GM19035 (cell line): Measurements from ENCODE around the gene ADGRA3.

Experiments
- ATAC-seq: cut with Tn5 transposase; IDR thresholded peaks from one replicate; pipeline ENCODE4 v1.9.1; 2021; ENCODE audit not compliant: unreplicated experiment

ADGRA3 gene

DNA sequence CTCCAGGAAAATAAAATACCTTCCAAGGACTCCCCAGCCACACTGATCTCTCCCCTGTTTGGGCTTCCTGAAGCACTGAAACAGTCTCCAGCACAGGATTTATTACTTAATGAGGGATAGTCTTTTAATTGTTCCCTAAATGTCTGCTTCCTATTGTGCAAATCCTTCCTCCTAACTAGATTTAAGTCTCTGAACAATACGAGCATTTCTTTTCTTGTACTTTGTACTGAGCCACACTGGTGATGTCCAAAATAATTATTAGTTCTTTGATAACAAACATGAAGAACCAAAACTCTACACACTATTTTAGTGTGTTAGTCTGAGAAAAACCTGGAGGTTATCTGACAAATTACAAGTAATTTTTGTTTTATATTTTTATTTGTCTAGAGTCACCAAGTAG lies 5.1 kb downstream of the ADGRA3 start:
- no peak for ATAC-seq

DNA sequence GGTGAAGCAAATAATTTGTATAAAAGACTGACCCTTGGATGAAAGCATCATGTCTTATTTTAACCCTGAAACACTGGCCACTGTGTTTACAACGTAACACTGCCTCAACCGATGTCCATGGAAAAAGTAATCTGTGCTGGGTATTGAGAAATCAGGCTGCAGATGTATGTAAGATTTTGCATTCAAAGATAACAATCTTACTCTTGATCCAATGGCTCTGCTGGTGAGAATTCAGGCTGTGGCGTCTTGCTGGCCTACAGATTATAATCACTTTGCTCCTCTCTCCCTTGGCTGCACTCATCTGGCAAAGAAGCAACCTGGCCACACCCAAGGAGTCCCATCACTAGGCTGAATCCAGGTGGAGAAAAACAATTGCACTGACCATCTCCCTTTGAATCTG lies 7.5 kb downstream of the ADGRA3 start:
- ATAC-seq, result no peak

DNA sequence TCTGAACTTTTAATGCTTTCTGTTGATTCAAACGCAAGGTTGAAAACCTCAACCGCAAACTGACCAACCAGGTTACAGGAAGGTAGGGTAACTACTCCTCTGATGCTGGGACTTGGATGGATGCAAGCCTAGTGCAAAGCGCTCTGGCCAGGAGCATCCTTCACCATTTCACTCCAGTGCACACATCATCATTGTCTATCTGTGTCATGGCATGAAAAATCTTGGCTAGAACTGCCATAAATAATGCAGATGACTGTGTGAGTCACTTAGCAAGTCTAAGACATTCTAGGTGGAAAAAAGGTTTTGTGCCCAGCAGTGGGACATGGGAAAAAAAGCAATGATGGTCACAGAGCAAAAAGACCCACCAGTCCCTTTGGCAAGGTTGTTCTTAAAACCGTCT lies 10.9 kb downstream of the ADGRA3 start:
- no peak for ATAC-seq

DNA sequence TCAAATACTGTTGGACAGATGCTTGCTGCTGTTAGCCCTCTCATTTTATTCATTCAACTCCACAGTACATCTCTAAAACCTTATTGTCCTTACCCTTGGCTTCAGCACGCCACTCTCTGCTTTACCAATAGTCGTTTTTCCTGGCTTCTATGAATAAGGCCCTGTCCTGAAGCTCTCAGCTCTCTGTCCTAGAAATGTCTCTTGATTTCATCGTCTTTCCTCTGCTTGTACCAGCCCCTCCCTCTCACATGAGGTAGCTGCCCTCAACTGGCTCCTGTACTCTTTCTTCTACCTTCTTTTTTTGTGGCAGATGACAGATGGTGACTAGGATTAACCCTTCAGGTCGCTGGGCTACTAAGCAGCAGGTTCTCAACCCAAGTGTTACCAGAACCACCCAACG lies 11.4 kb downstream of the ADGRA3 start:
- ATAC-seq, result no peak

DNA sequence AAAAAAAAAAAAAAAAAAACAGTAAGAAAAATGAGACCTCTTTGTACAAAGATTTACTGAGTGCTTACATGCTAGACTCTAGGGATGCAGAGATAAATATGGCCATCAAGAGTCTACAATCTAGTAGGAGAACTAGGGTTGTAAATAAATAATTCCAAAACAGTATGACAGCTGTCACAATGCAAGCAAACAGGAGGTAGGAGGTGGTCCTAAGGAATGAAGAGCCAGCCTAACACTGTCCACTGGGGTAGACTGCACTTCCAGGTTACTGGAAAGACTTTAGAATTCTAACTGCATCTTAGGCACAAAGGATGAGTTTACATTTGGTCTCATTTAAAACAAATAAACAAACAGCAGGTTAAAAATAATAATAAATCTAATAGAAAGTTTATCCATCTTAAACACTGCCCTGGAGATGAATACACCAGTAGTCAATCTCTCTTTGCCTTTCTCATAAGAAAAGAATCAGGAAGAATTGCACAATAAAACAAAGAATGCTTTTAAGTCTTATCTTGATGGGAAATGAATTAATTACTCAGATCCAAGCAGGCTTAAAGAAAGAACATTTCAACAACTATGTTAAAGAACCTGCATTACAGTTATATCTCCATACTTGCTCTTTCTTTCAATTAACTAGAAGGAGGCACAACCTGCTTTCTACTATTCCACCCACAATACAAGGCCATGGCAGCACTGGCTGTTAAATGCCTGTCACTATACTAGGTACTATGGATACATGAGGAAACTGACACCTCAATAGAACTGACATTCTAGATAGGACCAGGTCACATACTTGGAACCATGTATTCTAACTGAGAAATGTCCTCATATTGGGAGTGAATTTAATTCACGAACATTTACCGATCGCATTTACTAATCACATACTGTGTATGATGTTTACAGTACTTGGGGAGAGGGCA lies 12.7 kb downstream of the ADGRA3 start:
- no peak for ATAC-seq

DNA sequence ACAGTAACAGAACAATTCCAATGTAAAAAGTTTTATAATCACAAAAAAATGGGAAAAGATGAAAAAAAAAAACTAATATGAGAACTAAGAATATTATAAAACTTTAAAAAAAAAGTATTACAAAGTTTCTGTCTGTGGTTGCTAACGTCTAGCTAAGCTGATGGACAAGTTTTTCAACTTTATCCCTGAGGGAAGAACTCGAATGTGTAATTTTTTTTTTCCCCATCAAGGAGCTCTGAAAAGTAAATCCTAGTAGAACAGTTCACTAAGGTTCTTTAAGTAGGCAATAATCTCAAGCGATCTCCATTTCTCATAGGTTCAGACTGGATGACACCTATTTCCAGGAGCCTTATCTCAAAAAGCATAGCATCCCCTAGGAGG lies 14.2 kb downstream of the ADGRA3 start:
- ATAC-seq, result no peak

DNA sequence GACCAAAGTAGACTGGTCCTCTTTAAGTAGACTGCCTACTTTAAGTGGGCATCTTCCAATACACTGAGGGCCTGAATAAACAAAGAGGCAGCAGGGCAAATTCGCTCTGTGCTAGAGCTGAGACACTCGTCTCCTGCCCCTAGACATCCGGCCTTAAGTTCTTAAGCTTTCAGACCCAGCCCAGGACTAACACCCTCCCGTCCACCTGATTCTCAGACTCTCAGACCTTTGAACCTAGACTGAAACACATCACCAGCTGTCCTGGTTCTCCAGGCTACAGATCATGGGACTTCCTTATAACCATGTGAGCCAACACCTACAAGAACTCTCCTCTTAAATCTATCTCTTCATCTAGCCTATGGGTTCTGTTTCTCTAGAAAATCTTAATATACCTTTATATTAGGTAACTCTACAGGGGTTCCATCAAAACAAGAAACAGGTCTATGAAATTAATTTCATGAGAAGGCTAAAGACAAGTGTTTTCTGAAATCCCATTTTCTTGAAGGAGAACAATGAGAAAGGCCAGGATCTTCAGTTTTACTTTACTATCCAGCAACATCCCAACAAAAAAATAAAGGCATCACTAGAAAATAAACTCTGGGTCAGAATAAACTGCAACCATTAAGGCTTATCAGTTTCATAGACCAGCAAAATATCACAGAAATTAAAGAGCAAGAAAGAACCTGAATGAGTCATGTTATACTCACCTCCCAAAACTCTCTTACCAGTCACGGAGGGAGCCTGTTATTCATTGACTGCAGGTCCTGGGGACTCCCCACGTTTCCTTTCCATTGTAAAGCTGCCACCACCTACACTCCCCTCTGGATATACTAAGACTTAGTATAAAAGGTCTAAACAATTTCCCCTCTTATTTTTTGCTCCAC lies 14.8 kb downstream of the ADGRA3 start:
- no peak for ATAC-seq

DNA sequence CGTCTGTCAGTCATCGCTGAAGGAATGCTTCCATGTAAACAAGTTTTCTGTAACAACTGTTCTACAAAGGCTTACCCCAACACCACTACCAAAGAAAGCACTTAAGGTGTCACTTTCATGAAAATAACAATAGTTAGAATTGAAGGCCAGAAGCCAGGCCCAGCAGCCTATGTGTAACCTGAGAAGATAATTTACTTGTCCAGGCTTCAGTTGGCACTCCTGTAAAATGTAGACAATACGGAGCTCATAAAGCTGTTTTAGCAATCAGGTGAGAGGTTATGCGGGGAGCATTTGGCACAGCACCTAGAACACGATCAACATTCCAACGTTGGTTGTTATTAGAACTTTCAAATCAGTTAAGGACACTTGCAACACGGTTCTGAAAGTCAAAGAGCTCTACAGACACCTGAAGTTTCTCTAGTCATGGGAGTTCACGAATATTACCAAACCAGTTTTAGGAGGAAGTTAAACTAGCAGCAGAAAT lies 15.7 kb downstream of the ADGRA3 start:
- ATAC-seq, result no peak

DNA sequence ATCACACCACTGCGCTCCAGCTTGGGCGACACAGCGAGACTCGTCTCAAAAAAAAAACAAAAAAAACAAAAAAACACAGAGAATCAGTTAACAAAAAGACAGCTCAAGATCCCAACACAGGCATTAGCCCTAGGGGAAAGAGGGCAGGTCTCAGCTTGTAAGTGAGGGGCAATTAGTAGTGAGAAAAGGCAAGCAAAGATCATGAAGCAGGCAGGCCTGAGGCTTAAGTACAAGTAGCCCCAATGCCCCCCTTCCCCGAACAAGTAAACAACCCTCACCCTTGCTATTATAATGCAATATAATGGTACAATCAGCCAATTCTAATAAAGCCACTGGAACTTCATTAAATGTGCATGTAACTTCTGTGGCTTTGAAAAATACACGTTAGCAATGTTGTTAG lies 17.0 kb downstream of the ADGRA3 start:
- no peak for ATAC-seq

DNA sequence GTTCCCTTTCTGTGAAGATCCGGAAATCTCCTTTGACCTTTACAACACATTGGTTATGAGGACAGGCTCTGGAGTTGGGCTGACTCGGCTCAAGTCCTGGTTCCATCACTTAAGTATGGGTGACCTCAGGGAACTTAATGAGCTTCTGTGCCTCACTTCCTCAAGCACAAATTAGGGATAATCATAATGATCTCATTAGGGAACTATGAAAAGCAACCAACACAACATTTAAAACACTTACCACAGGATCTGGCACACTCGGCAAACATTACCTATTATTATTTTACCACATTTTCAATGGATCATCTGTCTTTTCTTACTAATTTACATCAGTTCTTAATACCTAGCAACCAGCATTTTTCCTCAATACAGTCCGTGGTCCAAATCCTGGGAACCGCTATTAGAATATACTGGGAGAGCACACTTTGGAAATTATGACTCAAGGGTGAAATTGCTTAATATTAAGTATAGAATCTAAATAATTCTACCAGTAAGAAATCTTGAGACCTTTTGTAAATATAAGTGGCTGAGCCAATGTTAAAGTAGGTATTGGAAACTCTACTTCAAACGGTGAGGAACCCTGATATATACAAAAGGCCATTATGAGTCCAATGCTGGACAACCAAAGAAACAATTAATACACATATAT lies 19.6 kb downstream of the ADGRA3 start:
- no peak for ATAC-seq

DNA sequence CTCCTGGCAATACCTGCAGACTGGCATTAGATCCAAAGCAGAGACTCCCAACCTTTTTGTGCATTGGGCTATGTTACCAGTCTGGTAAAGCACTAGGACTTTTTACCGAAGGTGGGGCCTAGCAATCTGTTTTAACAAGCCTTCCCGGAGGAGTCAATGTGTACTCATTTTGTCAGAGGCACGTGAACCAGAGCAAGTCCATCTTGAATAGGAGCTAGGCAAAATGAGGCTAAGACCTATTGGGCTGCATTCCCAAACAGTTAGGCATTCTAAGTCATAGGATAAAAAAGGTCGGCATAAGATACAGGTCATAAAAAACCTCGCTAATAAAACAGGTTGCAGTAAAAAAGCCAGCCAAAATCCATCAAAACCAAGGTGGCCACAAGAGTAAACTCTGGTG lies 22.3 kb downstream of the ADGRA3 start:
- no peak for ATAC-seq

DNA sequence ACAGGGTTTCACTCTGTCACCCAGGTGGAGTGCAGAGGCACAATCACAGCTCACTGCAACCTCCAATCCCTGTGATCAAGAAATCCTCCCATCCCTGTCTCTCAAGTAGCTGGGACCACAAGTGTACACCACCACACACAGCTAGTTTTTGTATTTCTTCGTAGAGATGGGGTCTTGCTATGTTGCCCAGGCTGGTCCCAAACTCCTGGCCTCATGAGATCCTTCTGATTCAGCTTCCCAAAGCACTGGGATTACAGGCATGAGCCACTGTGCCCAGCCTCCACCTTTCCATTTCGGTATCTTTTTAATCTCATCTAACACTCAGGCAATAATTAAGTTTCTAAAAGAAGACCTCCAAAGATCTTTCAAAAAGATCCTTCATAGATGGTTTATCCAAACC lies 22.9 kb downstream of the ADGRA3 start:
- no peak for ATAC-seq

DNA sequence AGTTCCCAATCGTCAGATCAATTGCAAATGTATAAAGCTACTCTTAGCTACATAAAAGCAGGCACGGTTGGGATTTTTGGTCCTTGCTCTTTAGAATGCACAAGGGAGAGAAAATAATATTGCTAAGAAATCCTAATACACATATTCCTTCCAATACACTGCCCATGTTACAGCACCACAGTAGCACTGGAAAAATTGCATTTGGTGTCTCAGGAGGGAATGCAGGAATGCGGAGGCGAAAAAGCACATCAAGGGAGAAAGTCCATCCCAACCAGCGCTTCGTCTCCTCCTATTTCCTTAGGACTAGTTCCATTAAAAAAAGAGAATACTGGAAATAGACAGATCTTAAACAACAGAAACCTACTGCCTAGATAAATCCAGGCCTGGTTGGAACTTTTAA lies 23.9 kb downstream of the ADGRA3 start:
- ATAC-seq, result no peak

DNA sequence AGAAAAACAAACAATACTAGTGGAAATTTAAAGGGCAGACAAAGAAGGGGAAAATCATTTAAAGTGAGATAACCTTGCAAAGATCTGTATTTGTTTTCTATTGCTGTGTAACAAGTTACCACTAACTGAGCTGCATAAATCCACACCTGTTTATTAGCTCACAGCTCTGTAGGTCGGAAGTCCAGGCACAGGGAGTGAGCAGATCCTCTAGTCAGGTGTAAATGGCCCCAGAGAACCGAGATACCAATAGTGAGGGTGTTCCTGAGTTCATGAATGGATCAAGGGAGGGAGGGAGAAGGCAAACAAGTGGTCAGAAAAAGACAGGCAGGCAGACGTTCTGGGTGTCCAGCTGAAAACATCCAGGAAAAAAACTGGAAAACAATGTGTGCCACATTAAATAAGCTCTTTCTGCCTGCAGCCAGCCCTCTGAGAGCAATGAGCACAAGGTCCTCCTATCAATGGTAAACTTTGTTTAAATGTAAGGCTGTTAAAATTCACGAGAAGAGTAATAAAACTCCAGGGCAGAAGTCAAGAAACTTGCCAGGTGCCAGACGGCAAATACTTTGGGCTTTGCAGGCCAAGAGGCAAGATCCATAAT lies 25.0 kb downstream of the ADGRA3 start:
- no peak for ATAC-seq

DNA sequence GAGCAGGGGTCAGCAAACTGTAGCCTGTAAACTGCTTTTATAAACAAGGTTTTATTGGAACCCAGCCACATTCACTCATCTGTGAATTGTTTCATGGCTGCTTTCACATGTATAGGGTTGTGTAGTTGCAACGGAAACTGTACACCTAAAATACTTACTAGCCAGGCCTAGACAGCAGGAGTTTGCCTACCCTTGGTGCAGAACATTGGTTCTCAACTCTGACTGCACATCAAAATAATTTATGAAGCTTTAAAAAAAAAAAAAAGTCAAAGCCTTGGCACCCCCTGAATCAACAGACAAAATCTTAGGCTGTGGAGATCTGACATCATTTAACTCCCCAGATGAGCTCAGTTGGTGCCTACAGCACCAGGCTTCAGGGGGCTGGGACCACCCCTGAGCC lies 27.8 kb downstream of the ADGRA3 start:
- ATAC-seq, result no peak

DNA sequence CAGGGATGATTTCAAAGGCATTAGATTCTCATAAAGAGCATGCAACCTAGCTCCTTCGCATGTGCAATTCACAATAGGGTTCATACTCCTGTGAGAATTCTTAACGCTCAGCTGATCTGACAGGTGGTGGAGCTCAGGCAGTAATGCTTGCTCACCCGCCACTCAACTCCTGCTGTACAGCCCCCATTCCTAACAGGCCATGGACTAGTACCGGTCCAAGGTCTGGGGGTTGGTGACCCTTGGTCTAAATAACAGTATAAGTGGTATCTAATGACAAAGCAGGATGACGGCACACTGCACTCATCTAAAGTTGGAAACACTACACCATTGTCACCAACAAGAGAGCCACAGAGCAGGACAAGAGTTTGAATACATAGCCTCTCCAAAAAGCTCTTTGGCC lies 28.5 kb downstream of the ADGRA3 start:
- ATAC-seq, result no peak

DNA sequence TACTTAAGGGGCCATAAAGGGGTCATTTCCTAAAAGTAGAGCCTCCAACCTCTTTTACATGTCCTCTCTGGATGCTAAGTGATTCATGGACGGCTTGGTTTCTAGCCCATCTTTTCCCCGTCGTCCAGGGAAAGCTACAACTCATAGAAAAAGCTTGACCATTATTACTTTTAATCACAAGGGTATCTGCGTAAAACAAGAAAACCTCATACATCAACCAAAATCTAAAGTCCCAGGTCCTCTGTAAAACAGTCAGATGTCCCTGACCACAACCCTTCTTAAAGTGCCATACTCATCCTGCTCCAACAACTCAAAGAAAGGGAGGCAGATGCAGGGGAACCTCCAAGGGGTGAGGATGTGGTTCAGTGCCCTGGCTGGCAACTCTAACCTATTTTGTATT lies 29.6 kb downstream of the ADGRA3 start:
- ATAC-seq, result no peak

DNA sequence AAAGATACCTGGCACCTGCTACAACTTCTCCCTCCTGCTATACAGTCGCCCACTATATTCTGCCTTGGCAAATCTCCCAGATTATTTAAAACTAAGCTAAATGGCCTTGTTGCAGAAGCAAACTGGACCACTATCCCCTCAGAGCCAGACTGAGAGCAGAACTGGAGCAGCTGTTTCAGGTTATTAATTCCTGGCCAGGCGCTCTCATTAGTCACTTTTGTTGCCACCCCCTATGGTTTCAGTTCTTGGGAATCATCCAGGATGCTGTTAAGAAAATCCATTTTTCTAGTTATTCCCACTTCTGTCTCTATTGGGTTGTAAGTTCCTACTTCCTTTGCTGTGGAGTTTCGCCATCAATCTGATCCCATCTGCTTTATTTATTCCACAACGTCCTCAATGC lies 30.1 kb downstream of the ADGRA3 start:
- ATAC-seq, result no peak

DNA sequence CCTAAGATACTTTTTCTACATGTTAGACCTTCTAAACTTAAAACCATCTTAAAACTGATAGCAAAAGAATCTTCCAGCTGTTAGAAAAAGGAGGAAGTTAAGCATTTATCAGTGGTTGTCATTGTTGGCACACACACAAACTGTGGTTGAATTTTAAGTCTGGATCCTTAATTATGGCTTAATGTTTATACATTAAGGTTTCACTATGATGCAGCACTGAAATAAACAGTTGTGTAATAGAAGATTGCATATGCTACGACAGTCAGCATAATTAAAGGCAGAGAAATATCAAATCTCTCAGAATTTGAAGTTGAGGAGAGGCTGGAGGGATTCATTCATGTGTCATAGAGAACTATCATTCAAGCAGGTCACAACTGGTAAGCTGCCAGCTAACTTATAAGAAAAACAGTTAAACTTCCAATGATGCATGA lies 32.3 kb downstream of the ADGRA3 start:
- no peak for ATAC-seq

DNA sequence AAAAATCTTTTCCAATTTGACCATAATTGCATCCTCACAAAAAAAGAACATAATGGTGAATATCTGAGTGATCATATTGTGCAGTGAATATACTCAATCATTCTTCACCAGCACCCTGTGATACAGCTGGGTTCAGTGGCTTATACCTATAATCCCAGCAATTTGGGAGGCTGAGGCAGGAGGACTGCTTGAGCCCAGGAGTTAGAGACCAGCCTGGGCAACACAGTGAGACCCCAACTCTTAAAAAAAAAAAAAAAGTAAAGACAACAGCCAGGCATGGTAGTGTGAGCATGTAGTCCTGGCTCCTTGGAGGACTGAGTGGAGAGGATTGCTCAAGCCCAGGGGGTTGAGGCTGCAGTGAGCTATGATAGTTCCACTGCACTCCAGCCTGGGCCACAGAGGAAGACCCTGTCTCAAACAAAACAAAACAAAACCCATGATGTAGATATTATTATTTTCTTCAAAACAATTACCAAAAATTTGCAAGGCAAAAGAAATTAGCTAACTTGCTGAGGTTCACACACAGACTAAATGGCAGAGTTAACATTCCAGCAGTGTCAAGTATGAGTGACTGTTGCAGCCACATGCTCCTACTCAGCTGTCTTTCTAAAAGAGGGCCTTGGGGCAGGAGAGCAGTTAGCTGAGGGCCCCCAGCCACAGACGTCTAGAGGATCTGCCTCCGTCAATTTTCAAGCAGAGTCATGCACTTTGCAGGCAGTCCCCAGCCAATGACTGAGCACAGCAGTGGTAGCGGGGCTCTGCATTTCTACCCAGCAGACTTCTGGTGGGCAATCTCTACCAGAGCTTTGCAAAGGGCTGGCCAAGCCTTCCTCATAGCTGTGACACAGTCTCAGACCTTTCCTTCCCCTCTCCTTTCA lies 33.4 kb downstream of the ADGRA3 start:
- no peak for ATAC-seq
